Breast epithelium (tissue), 3 donors: ENCODE measurements around the gene CD7.

Experiments
- CTCF ChIP-seq, 3 donors: fragments of 450-650 bp; IDR thresholded peaks; one replicate each; pipeline ENCODE4 v1.5.1; 2016 to 2017; ENCODE audit warnings: antibody characterized with exemption in 3 of 3, mild to moderate bottlenecking in 3 of 3, moderate library complexity in 3 of 3
- POLR2A ChIP-seq: fragments of 450-650 bp; IDR thresholded peaks from one replicate; pipeline ENCODE4 v1.6.1; 2016; ENCODE audit warnings: antibody characterized with exemption, mild to moderate bottlenecking, moderate library complexity

GRCh38 chr17:82311971-82312370 lies 5.4 kb downstream of the CD7 start:
- no peak for TF ChIP-seq CTCF (IDR thresholded peaks at IDR 0.05)
- no peak for TF ChIP-seq POLR2A
